WTC11 (cell line): ENCODE data around the gene PTPRK. TPM values are rescaled to one million over a fixed set of nuclear protein-coding genes. Genes with fewer than 3 reads are reported as not detected.

Experiments used
- ATAC-seq: fragments of 200-7000 bp; cut with Tn5 transposase; 2 replicates; pipeline ENCODE4 v1.10.0; 2021; ENCODE audit warnings: mild to moderate bottlenecking, moderate library complexity
- CTCF ChIA-PET: fragments of 300-600 bp; sonication (Branson Sonifier 250); formaldehyde crosslinking; loops from one replicate; lab custom pipeline; 2021; ENCODE audit warnings: antibody characterized with exemption; lab: Charles Lee
- POLR2A ChIA-PET: fragments of 350-600 bp; sonication (Branson Sonifier 250); formaldehyde crosslinking; loops from one replicate; lab custom pipeline; 2021; ENCODE audit warnings: antibody characterized with exemption; lab: Charles Lee
- DNase-seq: peaks from one replicate; pipeline ENCODE4 v3.0.0; 2021; ENCODE audit warnings: low spot score
- H3K27ac Mint-ChIP-seq: 2 replicates; pipeline ENCODE4 v1.8.0; 2021; ENCODE audit warnings: mixed read lengths
- H3K27me3 Mint-ChIP-seq: 2 replicates; pipeline ENCODE4 v1.8.0; 2021; ENCODE audit warnings: low read depth, mild to moderate bottlenecking, moderate library complexity, mixed read lengths
- H3K36me3 Mint-ChIP-seq: 2 replicates; pipeline ENCODE4 v1.8.0; 2021; ENCODE audit warnings: mixed read lengths
- H3K4me1 Mint-ChIP-seq: 2 replicates; pipeline ENCODE4 v1.8.0; 2022; ENCODE audit warnings: mixed read lengths
- H3K4me3 Mint-ChIP-seq: 2 replicates; pipeline ENCODE4 v1.8.0; 2021; ENCODE audit warnings: mild to moderate bottlenecking, moderate library complexity, mixed read lengths
- H3K9me3 Mint-ChIP-seq: 2 replicates; pipeline ENCODE4 v1.8.0; 2021; ENCODE audit warnings: mixed read lengths
- ATF2 ChIP-seq: sonication (generic); formaldehyde crosslinking; IDR thresholded peaks from 2 replicates; pipeline ENCODE4 v1.8.1; 2022; ENCODE audit warnings: low read depth, missing genetic modification reagents, borderline replicate concordance
- CREM ChIP-seq: sonication (generic); formaldehyde crosslinking; IDR thresholded peaks from 2 replicates; pipeline ENCODE4 v1.8.1; 2022; ENCODE audit warnings: mild to moderate bottlenecking, missing genetic modification reagents, moderate library complexity
- ELF4 ChIP-seq: sonication (generic); formaldehyde crosslinking; IDR thresholded peaks from 2 replicates; pipeline ENCODE4 v1.8.1; 2022; ENCODE audit warnings: low read depth, mild to moderate bottlenecking, moderate library complexity, missing genetic modification reagents
- ERG ChIP-seq: fragments of 250-450 bp; sonication (Bioruptor Pico); IDR thresholded peaks from 2 replicates; pipeline ENCODE4 v1.8.0; 2021; ENCODE audit warnings: mild to moderate bottlenecking
- FOXK1 ChIP-seq: sonication (generic); formaldehyde crosslinking; IDR thresholded peaks from 2 replicates; pipeline ENCODE4 v1.8.0; 2022; ENCODE audit warnings: mild to moderate bottlenecking, moderate library complexity, missing genetic modification reagents
- FOXP4 ChIP-seq: sonication (generic); formaldehyde crosslinking; IDR thresholded peaks from 2 replicates; pipeline ENCODE4 v1.8.0; 2022; ENCODE audit warnings: mild to moderate bottlenecking, missing genetic modification reagents
- HMGA2 ChIP-seq: fragments of 250-450 bp; sonication (Bioruptor Pico); IDR thresholded peaks from 2 replicates; pipeline ENCODE4 v1.4.0; 2021; ENCODE audit warnings: mild to moderate bottlenecking, moderate library complexity
- IRF2 ChIP-seq: sonication (generic); formaldehyde crosslinking; IDR thresholded peaks from 2 replicates; pipeline ENCODE4 v1.8.0; 2022; ENCODE audit warnings: low read depth, missing genetic modification reagents, borderline replicate concordance
- JUN ChIP-seq: sonication (generic); formaldehyde crosslinking; IDR thresholded peaks from 2 replicates; pipeline ENCODE4 v1.8.0; 2023; ENCODE audit warnings: mild to moderate bottlenecking, missing genetic modification reagents
- MAX ChIP-seq: sonication (generic); formaldehyde crosslinking; IDR thresholded peaks from 2 replicates; pipeline ENCODE4 v1.8.0; 2022; ENCODE audit warnings: mild to moderate bottlenecking, missing genetic modification reagents
- MXD4 ChIP-seq: fragments of 250-450 bp; sonication (Bioruptor Pico); IDR thresholded peaks from 2 replicates; pipeline ENCODE4 v1.8.0; 2021; ENCODE audit warnings: mild to moderate bottlenecking, moderate library complexity, borderline replicate concordance
- MYBL2 ChIP-seq: sonication (generic); formaldehyde crosslinking; IDR thresholded peaks from 2 replicates; pipeline ENCODE4 v1.8.1; 2023; ENCODE audit warnings: mild to moderate bottlenecking, moderate library complexity, missing genetic modification reagents
- NFATC4 ChIP-seq: fragments of 250-450 bp; sonication (Bioruptor Pico); IDR thresholded peaks from 2 replicates; pipeline ENCODE4 v1.9.0; 2021; ENCODE audit warnings: mild to moderate bottlenecking
- NFE2L1 ChIP-seq: sonication (generic); formaldehyde crosslinking; IDR thresholded peaks from 2 replicates; pipeline ENCODE4 v1.8.1; 2023; ENCODE audit warnings: missing genetic modification reagents
- PREB ChIP-seq: sonication (generic); formaldehyde crosslinking; IDR thresholded peaks from 2 replicates; pipeline ENCODE4 v1.8.1; 2022; ENCODE audit warnings: mild to moderate bottlenecking, missing genetic modification reagents, moderate library complexity, borderline replicate concordance
- TCF7 ChIP-seq: sonication (generic); formaldehyde crosslinking; IDR thresholded peaks from 2 replicates; pipeline ENCODE4 v1.8.0; 2022; ENCODE audit warnings: mild to moderate bottlenecking, low read depth, missing genetic modification reagents, moderate library complexity
- USF2 ChIP-seq: sonication (generic); formaldehyde crosslinking; IDR thresholded peaks from 2 replicates; pipeline ENCODE4 v1.8.1; 2023; ENCODE audit warnings: mild to moderate bottlenecking, missing genetic modification reagents, moderate library complexity
- ZNF423 ChIP-seq: fragments of 250-450 bp; sonication (Bioruptor Pico); IDR thresholded peaks from 2 replicates; pipeline ENCODE4 v2.1.2; 2022; ENCODE audit warnings: mild to moderate bottlenecking, moderate library complexity
- ZNF425 ChIP-seq: fragments of 250-450 bp; sonication (Bioruptor Pico); conservative IDR thresholded peaks from 2 replicates; pipeline ENCODE4 v1.9.0; 2021; ENCODE audit warnings: mild to moderate bottlenecking
- ZNF512 ChIP-seq: sonication (generic); formaldehyde crosslinking; IDR thresholded peaks from 2 replicates; pipeline ENCODE4 v1.8.1; 2022; ENCODE audit warnings: missing genetic modification reagents, borderline replicate concordance
- ZSCAN18 ChIP-seq: fragments of 250-450 bp; sonication (Bioruptor Pico); IDR thresholded peaks from 2 replicates; pipeline ENCODE4 v2.1.2; 2022; ENCODE audit warnings: mild to moderate bottlenecking, moderate library complexity
- total RNA-seq: library from RNA; stranded (reverse); gene quantifications from 3 replicates; pipeline ENCODE4 v1.2.3, GENCODE V29; 2021

Gene PTPRK
- total RNA-seq, 1 experiment from 2014 or later, result 44.8 TPM

- DNase-seq (no peak), ATAC-seq (no peak)
- no peaks in the 10 kb centered on the region for H3K9me3 Mint-ChIP-seq
- peaks cover 5% of the 10 kb centered on the region; the same call in 1 of the 2 replicates for H3K4me1 Mint-ChIP-seq
- H3K4me3 Mint-ChIP-seq, result no peak overlapping the region
- H3K36me3 Mint-ChIP-seq, result no peaks in the 10 kb centered on the region
- H3K27ac Mint-ChIP-seq, result no peak overlapping the region; the same call in 1 of the 2 replicates
- H3K27me3 Mint-ChIP-seq, result no peaks in the 10 kb centered on the region
- POLR2A ChIA-PET, result no interaction called here
- CTCF ChIA-PET, result no interaction called here
- TF ChIP-seq CREM (CRISPR knock-in tag), result no peak
- no peak for TF ChIP-seq ZNF512
- no peak for TF ChIP-seq PREB
- no peak for TF ChIP-seq ZNF425
- no peak for TF ChIP-seq ELF4
- no peak for TF ChIP-seq HMGA2 (CRISPR knock-in tag)
- no peak for TF ChIP-seq IRF2 (CRISPR knock-in tag)
- TF ChIP-seq ZSCAN18, result no peak
- no peak for TF ChIP-seq MAX (CRISPR knock-in tag)
- no peak for TF ChIP-seq FOXK1
- no peak for TF ChIP-seq ZNF423 (CRISPR knock-in tag)
- TF ChIP-seq ATF2 (CRISPR knock-in tag), result no peak
- no peak for TF ChIP-seq NFE2L1 (CRISPR knock-in tag)
- TF ChIP-seq FOXP4, result no peak
- TF ChIP-seq USF2 (CRISPR knock-in tag), result no peak
These were observed 94.5 kb downstream of the PTPRK start for GRCh38 chr6:128425856-128426255.

- H3K4me3 Mint-ChIP-seq, result no peak overlapping the region
- H3K27ac Mint-ChIP-seq, result no peak overlapping the region
- CTCF ChIA-PET, result no interaction called here
- POLR2A ChIA-PET, result no interaction called here
- H3K9me3 Mint-ChIP-seq, result no peaks in the 10 kb centered on the region
- DNase-seq (no peak), ATAC-seq (no peak)
- H3K4me1 Mint-ChIP-seq, result peaks cover 7% of the 10 kb centered on the region; the same call in 1 of the 2 replicates
- no peaks in the 10 kb centered on the region for H3K27me3 Mint-ChIP-seq
- no peaks in the 10 kb centered on the region for H3K36me3 Mint-ChIP-seq
- TF ChIP-seq MYBL2 (CRISPR knock-in tag) (no peak), MXD4 (CRISPR knock-in tag) (no peak), NFATC4 (no peak), TCF7 (CRISPR knock-in tag) (no peak), ERG (no peak), ZNF423 (CRISPR knock-in tag) (no peak), CREM (CRISPR knock-in tag) (no peak), JUN (CRISPR knock-in tag) (no peak), FOXK1 (no peak)
These were observed 97.5 kb downstream of the PTPRK start for GRCh38 chr6:128422871-128423270.
